Heart left ventricle (tissue), 16 donors: ENCODE data around the gene ZRANB1. TPM values are rescaled to one million over a fixed set of nuclear protein-coding genes. Genes with fewer than 3 reads are reported as not detected.

Experiments
- ATAC-seq, 4 donors: fragments of 200-7000 bp; cut with Tn5 transposase; one replicate each; pipeline ENCODE4 v1.9.1; 2020 to 2022; ENCODE audit warnings: moderate library complexity in 4 of 4, mild to moderate bottlenecking in 3 of 4, moderate number of reproducible peaks in 1 of 4
- DNase-seq, 5 donors: peaks; one replicate each; pipeline ENCODE4 v3.0.0-alpha.2; 2020
- H3K27ac ChIP-seq, 12 donors: fragments of 200-600 bp; sonication (generic) in 4 of 12; one replicate each; pipeline versions ENCODE4 v1.5.0 to v1.8.0; 2016 to 2022; ENCODE audit warnings: mild to moderate bottlenecking in 2 of 12
- H3K27me3 ChIP-seq, 9 donors: fragments of 200-600 bp; sonication (generic) in 2 of 9; one replicate each; pipeline versions ENCODE4 v1.5.1 to v1.8.0; 2016 to 2022; ENCODE audit warnings: mild to moderate bottlenecking in 3 of 9
- H3K36me3 ChIP-seq, 9 donors: fragments of 200-600 bp; sonication (generic) in 2 of 9; one replicate each; pipeline versions ENCODE4 v1.5.0 to v1.8.0; 2018 to 2022; ENCODE audit warnings: mild to moderate bottlenecking in 2 of 9
- H3K4me1 ChIP-seq, 12 donors: fragments of 200-600 bp; sonication (generic) in 4 of 12; one replicate each; pipeline versions ENCODE4 v1.5.0 to v1.8.0; 2016 to 2022; ENCODE audit warnings: mild to moderate bottlenecking in 3 of 12
- H3K4me3 ChIP-seq, 12 donors: fragments of 200-600 bp; sonication (generic) in 4 of 12; one replicate each; pipeline versions ENCODE4 v1.5.0 to v1.8.0; 2017 to 2022; ENCODE audit warnings: mild to moderate bottlenecking in 9 of 12, moderate library complexity in 4 of 12
- H3K9me3 ChIP-seq, 12 donors: fragments of 200-600 bp; sonication (generic) in 4 of 12; one replicate each; pipeline versions ENCODE4 v1.5.0 to v1.8.0; 2016 to 2022; ENCODE audit warnings: mild to moderate bottlenecking in 1 of 12
- CTCF ChIP-seq, 12 donors: fragments of 200-600 bp; sonication (generic) in 4 of 12; IDR thresholded peaks; one replicate each; pipeline versions ENCODE4 v1.5.0 to v1.8.0; 2018 to 2022; ENCODE audit warnings: antibody characterized with exemption in 12 of 12, mild to moderate bottlenecking in 5 of 12
- POLR2A ChIP-seq, 2 donors: fragments of 450-650 bp; IDR thresholded peaks; one replicate each; pipeline ENCODE4 v1.6.1; 2017; ENCODE audit warnings: antibody characterized with exemption in 2 of 2, mild to moderate bottlenecking in 2 of 2, moderate library complexity in 2 of 2
- WGBS, 4 donors: extraction: QIAGEN DNeasy Blood & Tissue Kit in 2 of 4; methylation state at CpG; one replicate each; pipeline versions ENCODE4 v1.1.5 to v1.1.7; 2013 to 2018; 5-methylcytosine and 5-hydroxymethylcytosine counted together
- intact Hi-C, 10 donors: fragments of 100-400 bp; cut with DNase I; formaldehyde crosslinking; loops; one replicate each; pipeline versions ENCODE4 v1.11.1 to v1.14.2; 2022
- polyA plus RNA-seq, 2 donors: library from polyadenylated mRNA; stranded (reverse); fragments of 200-250 nt; gene quantifications; one replicate each; pipeline ENCODE4 v1.2.3, GENCODE V29; 2013
- total RNA-seq, 9 donors: library from RNA; depleted of rRNA in 2 of 9; stranded (reverse); fragments of >200 nt in 2 of 9; fragmentation: NEBNext Ultra II Directional in 3 of 9; extraction: Animal tissue kit (Norgen Biotek cat#: 25700) in 3 of 9; gene quantifications; one replicate each; pipeline versions ENCODE4 v1.1.0 to v1.2.4, GENCODE V29; 2016 to 2023
- donor health status: ischemic (EF 13 %, LVEDD 7.1; RV severe dilation, severe dysfunction).
- donor health status: healthy with polysubstance abuse.
- donor health status: DM: no; HTN: yes; CAD: no.
- donor health status: DM: no; HTN: no; CAD: no.
- donor health status: ischemic (EF 25% LVEDD 6.9; RV normal size, moderate dysfunction).
- donor health status: ischemic (EF 25% LVEDD 5.7; RV mildly dilated, moderate dysfunction).
- donor health status: healthy.
- donor health status: DM: yes; HTN: yes; CAD: no.
- donor health status: ischemic (EF 35%, LVEDD 5.7; RV mildly dilated, moderate dysfunction).
- donor health status: nonischemic (EF 11% LVEDD 7.7; RV severe dilation, severe dysfunction).
- donor health status: DM: yes; HTN: yes; CAD: no.
- donor health status: PGD.
- donor health status: ischemic (EF 29% LVEDD 5.4; RV normal size, mild dysfunction).
- donor health status: nonischemic (EF 23%, LVEDD 6.1; RV moderate dilation, normal function).

ZRANB1 gene
- total and polyA plus RNA-seq, 11 donors = 11.4 to 31.3 (median 25.6) TPM

DNA sequence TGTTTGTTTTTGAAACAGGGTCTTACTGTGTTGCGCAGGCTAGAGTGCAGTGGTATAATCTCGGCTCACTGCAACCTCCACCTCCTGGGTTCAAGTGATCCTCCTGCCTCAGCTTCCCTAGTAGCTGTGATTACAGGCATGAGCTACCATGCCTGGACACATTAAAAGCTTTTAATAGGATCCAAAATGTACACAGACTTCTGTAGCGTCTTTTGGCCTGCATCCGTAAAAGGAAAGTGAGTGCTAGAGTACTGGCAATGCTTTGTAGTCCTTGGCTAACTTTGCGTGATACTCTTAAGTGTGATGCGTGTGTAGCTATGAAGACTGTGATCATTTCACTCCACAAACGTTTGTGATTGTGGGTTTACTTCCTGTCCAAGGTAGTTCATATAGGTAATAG lies 13.3 kb downstream of the ZRANB1 start:
- H3K9me3 ChIP-seq = no peaks in the 10 kb centered on the region
- intact Hi-C loops = no loop called here
- TF ChIP-seq POLR2A (IDR thresholded peaks at IDR 0.05) = no peak
- TF ChIP-seq CTCF (IDR thresholded peaks at IDR 0.05) = no peak
- peaks cover 0 to 7% (median 0%) of the 10 kb centered on the region in 9 donors for H3K36me3 ChIP-seq
- no peaks in the 10 kb centered on the region for H3K27me3 ChIP-seq
- no peak overlapping the region for H3K4me3 ChIP-seq
- 36 to 46% (median 37%) methylated on average over 7 of the region's 7 CpGs for WGBS, 4 donors
- peaks cover 0 to 43% (median 32%) of the 10 kb centered on the region in 12 donors for H3K4me1 ChIP-seq
- H3K27ac ChIP-seq = peak overlapping the region in 1 of 12 donors; percentile 33
- no peak for DNase-seq
- peak in 2 of 4 donors; percentile 38 to 67 for ATAC-seq

DNA sequence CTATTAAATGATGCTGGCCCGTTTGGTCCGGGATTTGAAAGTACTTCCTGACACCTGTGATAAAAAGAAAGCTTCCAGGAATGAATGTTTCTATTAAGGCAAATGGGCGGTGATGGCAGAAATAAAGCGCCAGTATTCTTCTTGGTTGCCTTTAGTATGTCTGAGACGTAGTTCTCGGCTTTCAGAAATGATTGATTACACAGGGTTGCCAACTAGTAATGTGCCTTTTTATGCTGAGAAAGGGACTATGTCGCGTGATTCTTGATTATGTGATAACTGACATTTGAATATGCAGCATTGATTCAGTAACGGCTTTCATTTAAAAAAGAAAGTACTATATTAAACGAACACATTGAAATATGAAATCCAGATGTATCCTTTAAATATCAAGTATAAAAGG lies 13.9 kb downstream of the ZRANB1 start:
- H3K4me1 ChIP-seq = peaks cover 0 to 43% (median 32%) of the 10 kb centered on the region in 12 donors
- WGBS, 4 donors = 52 to 60% (median 56%) methylated on average over 10 of the region's 10 CpGs
- TF ChIP-seq POLR2A (IDR thresholded peaks at IDR 0.05) (no peak), CTCF (IDR thresholded peaks at IDR 0.05) (no peak)
- no peak overlapping the region for H3K4me3 ChIP-seq
- H3K36me3 ChIP-seq = peaks cover 0 to 7% (median 0%) of the 10 kb centered on the region in 9 donors
- intact Hi-C loops = no loop called here
- peak overlapping the region in 1 of 12 donors; percentile 33 for H3K27ac ChIP-seq
- no peaks in the 10 kb centered on the region for H3K9me3 ChIP-seq
- no peak for ATAC-seq
- DNase-seq = no peak
- H3K27me3 ChIP-seq = no peaks in the 10 kb centered on the region

- Histone ChIP-seq H3K36me3 (peaks cover 0 to 7% (median 0%) of the 10 kb centered on the region in 9 donors), H3K4me3 (no peak overlapping the region), H3K27ac (no peak overlapping the region), H3K9me3 (no peaks in the 10 kb centered on the region), H3K27me3 (no peaks in the 10 kb centered on the region), H3K4me1 (peaks cover 0 to 50% (median 32%) of the 10 kb centered on the region in 12 donors)
- intact Hi-C loops = no loop called here
- WGBS, 4 donors = 48 to 69% (median 58%) methylated on average over 1 of the region's 1 CpG
- no peak for ATAC-seq
- no peak for TF ChIP-seq CTCF (IDR thresholded peaks at IDR 0.05)
- no peak for TF ChIP-seq POLR2A (IDR thresholded peaks at IDR 0.05)
- DNase-seq = no peak
Observed at GRCh38 chr10:124956764-124957163, 14.8 kb downstream of the ZRANB1 start.

- intact Hi-C loops = no loop called here
- no peak overlapping the region for H3K4me3 ChIP-seq
- peak overlapping the region in 1 of 12 donors; percentile 27 for H3K27ac ChIP-seq
- WGBS, 4 donors = 71 to 76% (median 73%) methylated on average over 7 of the region's 7 CpGs
- TF ChIP-seq POLR2A (IDR thresholded peaks at IDR 0.05) (no peak), CTCF (IDR thresholded peaks at IDR 0.05) (no peak)
- H3K4me1 ChIP-seq = peaks cover 0 to 50% (median 33%) of the 10 kb centered on the region in 12 donors
- no peaks in the 10 kb centered on the region for H3K27me3 ChIP-seq
- peaks cover 0 to 4% (median 0%) of the 10 kb centered on the region in 9 donors for H3K36me3 ChIP-seq
- no peak for DNase-seq
- peak in 1 of 4 donors; percentile 16 for ATAC-seq
- no peaks in the 10 kb centered on the region for H3K9me3 ChIP-seq
Observed at GRCh38 chr10:124957404-124957947, 15.6 kb downstream of the ZRANB1 start.
